Trophoblast cell (in vitro differentiated cells and primary cell): ENCODE results near the gene LMBR1L.
"Not testable (repeated sequence)": the region's sequence is repeated elsewhere in the genome, so short reads cannot be mapped to it uniquely, and the experiment has no call there.

Experiments
- DNase-seq, 2 donors: peaks; one replicate each; pipeline ENCODE4 v3.0.0-alpha.2; 2016
- H2AFZ ChIP-seq: 2 replicates; pipeline ENCODE4 v1.6.1; 2013; ENCODE audit warnings: low read length, moderate library complexity, mild to moderate bottlenecking; ENCODE audit not compliant: insufficient read depth, poor library complexity
- H2AK5ac ChIP-seq: 2 replicates; pipeline ENCODE4 v1.6.1; 2013; ENCODE audit warnings: mild to moderate bottlenecking, low read length
- H2BK120ac ChIP-seq: 2 replicates; pipeline ENCODE4 v1.6.1; 2013; ENCODE audit warnings: low read length, mild to moderate bottlenecking, moderate library complexity; ENCODE audit not compliant: insufficient read depth, poor library complexity
- H2BK12ac ChIP-seq: 2 replicates; pipeline ENCODE4 v1.6.1; 2013; ENCODE audit warnings: mild to moderate bottlenecking, low read length, moderate library complexity
- H2BK5ac ChIP-seq: 2 replicates; pipeline ENCODE4 v1.6.1; 2013; ENCODE audit warnings: low read length, low read depth, moderate library complexity, mild to moderate bottlenecking; ENCODE audit not compliant: poor library complexity
- H3K14ac ChIP-seq: 2 replicates; pipeline ENCODE4 v1.6.1; 2013; ENCODE audit warnings: mild to moderate bottlenecking, low read length
- H3K18ac ChIP-seq: 2 replicates; pipeline ENCODE4 v1.6.1; 2013; ENCODE audit warnings: mild to moderate bottlenecking, low read length
- H3K23ac ChIP-seq: 2 replicates; pipeline ENCODE4 v1.6.1; 2013; ENCODE audit warnings: low read length
- H3K27ac ChIP-seq: 2 replicates; pipeline ENCODE4 v1.5.1; 2013; ENCODE audit warnings: low read depth, mild to moderate bottlenecking, inconsistent platforms, low read length, moderate library complexity
- H3K27me3 ChIP-seq: 2 replicates; pipeline ENCODE4 v1.6.1; 2013; ENCODE audit warnings: inconsistent platforms, mild to moderate bottlenecking, low read length, moderate library complexity; ENCODE audit not compliant: insufficient read depth
- H3K36me3 ChIP-seq, 2 experiments: 1 replicate in 1 of 2; 2 replicates in 1 of 2; pipeline ENCODE4 v1.6.1; 2013; ENCODE audit warnings: low read length in 2 of 2, mild to moderate bottlenecking in 2 of 2, moderate library complexity in 1 of 2; ENCODE audit not compliant: insufficient read depth in 2 of 2, control insufficient read depth in 1 of 2
- H3K4ac ChIP-seq: 2 replicates; pipeline ENCODE4 v1.6.1; 2013; ENCODE audit warnings: low read depth, mild to moderate bottlenecking, low read length, moderate library complexity
- H3K4me1 ChIP-seq, 2 experiments: 1 replicate in 1 of 2; 2 replicates in 1 of 2; pipeline ENCODE4 v1.6.1; 2013; ENCODE audit warnings: low read length in 2 of 2, mild to moderate bottlenecking in 2 of 2, moderate library complexity in 1 of 2; ENCODE audit not compliant: insufficient read depth in 2 of 2, control insufficient read depth in 1 of 2
- H3K4me2 ChIP-seq: 2 replicates; pipeline ENCODE4 v1.6.1; 2013; ENCODE audit warnings: inconsistent platforms, mild to moderate bottlenecking, low read length, moderate library complexity
- H3K4me3 ChIP-seq: 2 replicates; pipeline ENCODE4 v1.5.1; 2013; ENCODE audit warnings: mild to moderate bottlenecking, low read depth, low read length, inconsistent platforms
- H3K79me1 ChIP-seq: one replicate; pipeline ENCODE4 v1.6.1; 2013; ENCODE audit warnings: low read length
- H3K79me2 ChIP-seq: 2 replicates; pipeline ENCODE4 v1.6.1; 2013; ENCODE audit warnings: low read length, mild to moderate bottlenecking; ENCODE audit not compliant: control insufficient read depth, insufficient read depth, poor library complexity
- H3K9ac ChIP-seq: 2 replicates; pipeline ENCODE4 v1.6.1; 2013; ENCODE audit warnings: mild to moderate bottlenecking, low read length
- H3K9me3 ChIP-seq: 2 replicates; pipeline ENCODE4 v1.6.1; 2013; ENCODE audit warnings: low read depth, mild to moderate bottlenecking, control low read depth, inconsistent platforms, low read length; ENCODE audit not compliant: insufficient read depth
- H4K12ac ChIP-seq: 2 replicates; pipeline ENCODE4 v1.6.1; 2013; ENCODE audit warnings: low read depth, mild to moderate bottlenecking, low read length, moderate library complexity
- H4K8ac ChIP-seq: 2 replicates; pipeline ENCODE4 v1.6.1; 2013; ENCODE audit warnings: low read depth, mild to moderate bottlenecking, low read length, moderate library complexity
- H4K91ac ChIP-seq: one replicate; pipeline ENCODE4 v1.6.1; 2013; ENCODE audit warnings: low read depth, mild to moderate bottlenecking, low read length, moderate library complexity
- WGBS: extraction: QIAGEN DNeasy Blood & Tissue Kit; methylation state at CpG from one replicate; pipeline ENCODE4 v1.1.7; 2013; ENCODE audit warnings: missing lambda C conversion rate; ENCODE audit not compliant: insufficient read length, insufficient coverage; ENCODE audit errors: extremely low coverage; 5-methylcytosine and 5-hydroxymethylcytosine counted together

The LMBR1L gene

DNA sequence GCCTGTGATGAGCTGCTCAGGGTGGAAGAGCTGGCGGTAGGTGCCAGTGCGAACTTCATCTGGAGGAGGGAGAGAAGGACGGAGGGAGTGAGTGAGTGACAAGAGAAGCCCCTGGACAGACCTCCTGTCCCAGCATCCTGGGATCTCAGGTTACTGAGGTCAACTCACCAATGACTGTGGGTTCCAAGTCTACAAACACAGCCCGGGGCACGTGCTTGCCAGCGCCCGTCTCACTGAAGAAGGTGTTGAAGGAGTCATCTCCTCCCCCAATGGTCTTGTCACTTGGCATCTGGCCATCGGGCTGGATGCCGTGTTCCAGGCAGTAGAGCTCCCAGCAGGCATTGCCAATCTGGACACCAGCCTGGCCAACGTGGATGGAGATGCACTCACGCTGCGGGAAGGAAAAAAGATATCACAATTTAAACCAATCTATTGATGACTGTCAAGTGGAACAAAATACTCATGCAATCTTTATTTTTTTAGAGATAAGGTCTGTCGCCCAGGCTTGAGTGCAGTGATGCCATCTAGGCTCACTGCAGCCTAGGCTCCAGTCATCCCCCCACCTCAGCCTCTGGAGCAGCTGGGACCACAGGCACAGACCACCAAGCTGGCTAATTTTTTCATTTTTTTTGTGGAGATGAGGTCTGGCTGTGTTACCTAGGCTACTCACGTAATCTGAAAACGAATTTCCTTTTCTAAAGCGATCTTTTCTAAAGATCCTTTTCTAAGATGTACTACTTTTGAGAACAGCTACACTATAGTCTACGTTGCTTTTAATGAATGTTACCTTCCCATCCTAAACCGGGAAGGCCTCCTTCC is 18.9 kb upstream of the LMBR1L start:
- no peak overlapping the region for H2AFZ ChIP-seq
- H4K91ac ChIP-seq: no peak overlapping the region
- H3K27ac ChIP-seq: no peak overlapping the region
- no peak overlapping the region for H3K23ac ChIP-seq
- peaks cover 8% of the 10 kb centered on the region for H3K79me2 ChIP-seq
- H2BK5ac ChIP-seq: no peak overlapping the region
- H3K4me3 ChIP-seq: peak overlapping the region; percentile 99
- peaks cover 4 to 5% of the 10 kb centered on the region in 2 experiments for H3K4me1 ChIP-seq
- DNase-seq: no peak
- no peak overlapping the region for H3K14ac ChIP-seq
- no peak overlapping the region for H3K9ac ChIP-seq
- no peak overlapping the region for H2AK5ac ChIP-seq
- peaks cover 3% of the 10 kb centered on the region for H3K9me3 ChIP-seq
- no peaks in the 10 kb centered on the region for H3K27me3 ChIP-seq
- H3K79me1 ChIP-seq: peaks cover 8% of the 10 kb centered on the region
- H2BK12ac ChIP-seq: no peak overlapping the region
- peak overlapping the region; percentile 62 for H4K8ac ChIP-seq
- WGBS: no CpG with 5 or more reads among the region's 18 CpGs
- peak overlapping the region; percentile 34 for H4K12ac ChIP-seq
- H3K4me2 ChIP-seq: peak overlapping the region; percentile 80
- no peak overlapping the region for H2BK120ac ChIP-seq
- peaks cover 22 to 28% of the 10 kb centered on the region in 2 experiments for H3K36me3 ChIP-seq
- H3K4ac ChIP-seq: peak overlapping the region; percentile 84
- no peak overlapping the region for H3K18ac ChIP-seq

DNA sequence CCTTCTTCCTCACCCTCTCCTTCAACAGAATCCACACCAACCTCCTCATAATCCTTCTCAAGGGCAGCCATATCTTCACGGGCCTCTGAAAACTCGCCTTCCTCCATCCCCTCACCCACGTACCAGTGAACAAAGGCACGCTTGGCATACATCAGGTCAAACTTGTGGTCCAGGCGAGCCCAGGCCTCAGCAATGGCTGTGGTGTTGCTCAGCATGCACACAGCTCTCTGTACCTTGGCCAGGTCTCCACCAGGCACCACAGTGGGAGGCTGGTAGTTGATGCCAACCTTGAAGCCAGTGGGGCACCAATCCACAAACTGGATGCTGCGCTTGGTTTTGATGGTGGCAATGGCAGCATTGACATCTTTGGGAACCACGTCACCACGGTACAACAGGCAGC is 17.3 kb upstream of the LMBR1L start:
- not testable (repeated sequence) for H2BK5ac ChIP-seq, H2AK5ac ChIP-seq, H3K4me1 ChIP-seq, H3K9ac ChIP-seq, H3K14ac ChIP-seq, H3K79me2 ChIP-seq, H3K23ac ChIP-seq, H2BK12ac ChIP-seq, H3K4ac ChIP-seq, H2BK120ac ChIP-seq, H4K12ac ChIP-seq, H3K27ac ChIP-seq, H2AFZ ChIP-seq, H3K27me3 ChIP-seq, H3K4me3 ChIP-seq, H4K91ac ChIP-seq, H4K8ac ChIP-seq, H3K18ac ChIP-seq, H3K9me3 ChIP-seq, DNase-seq, H3K4me2 ChIP-seq, H3K79me1 ChIP-seq
- no CpG with 5 or more reads among the region's 8 CpGs for WGBS
- H3K36me3 ChIP-seq: peaks cover 22 to 28% of the 10 kb centered on the region in 2 experiments

DNA sequence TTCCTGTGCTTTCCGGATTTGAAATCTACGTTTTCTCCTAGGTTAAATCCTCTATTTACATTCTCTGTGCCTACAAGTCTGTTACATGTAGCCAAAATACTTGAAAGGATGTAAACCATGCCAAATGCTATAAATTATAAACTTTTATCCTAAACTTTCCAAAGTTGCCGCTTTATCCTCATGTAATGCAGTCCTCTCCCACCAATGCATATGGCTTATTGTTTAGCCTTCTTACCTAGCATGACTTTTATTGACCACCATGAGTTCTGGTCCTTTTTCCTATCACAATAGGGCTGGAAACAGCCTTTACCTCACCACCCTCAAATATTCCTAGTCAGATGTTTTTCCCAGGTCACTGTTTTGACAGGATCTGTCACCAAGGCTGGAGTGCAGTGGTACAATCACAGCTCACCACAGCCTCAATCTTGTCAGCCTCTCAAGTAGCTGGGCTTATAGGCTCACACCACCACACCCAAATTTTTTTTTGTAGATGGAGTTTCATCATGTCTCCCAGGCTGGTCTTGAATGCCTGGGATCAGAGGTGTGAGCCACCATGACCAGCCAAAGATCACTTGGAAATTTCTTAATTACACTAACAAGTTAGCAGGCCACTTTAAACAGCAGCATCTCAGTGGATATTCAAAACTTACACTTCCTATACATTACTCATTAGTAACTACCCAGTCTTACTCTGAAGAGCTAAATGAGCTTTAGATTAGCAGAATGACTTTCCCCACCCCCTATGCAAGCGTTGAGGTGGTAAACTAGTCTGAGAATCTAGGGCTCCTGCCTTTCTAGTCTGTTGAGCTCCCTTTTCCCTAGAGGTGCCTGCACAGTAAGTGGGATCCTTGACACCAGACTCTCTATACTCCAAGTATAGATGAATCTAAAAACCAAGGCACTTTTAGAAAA is 16.5 kb upstream of the LMBR1L start:
- no peak overlapping the region for H3K9ac ChIP-seq
- H3K4me1 ChIP-seq: peaks cover 4 to 5% of the 10 kb centered on the region in 2 experiments
- peaks cover 8% of the 10 kb centered on the region for H3K79me2 ChIP-seq
- H2AK5ac ChIP-seq: no peak overlapping the region
- H3K79me1 ChIP-seq: peaks cover 8% of the 10 kb centered on the region
- WGBS: no CpG with 5 or more reads among the region's 4 CpGs
- no peak overlapping the region for H2AFZ ChIP-seq
- no peak overlapping the region for H3K27ac ChIP-seq
- no peak overlapping the region for H3K4ac ChIP-seq
- no peak overlapping the region for H2BK12ac ChIP-seq
- no peak overlapping the region for H4K91ac ChIP-seq
- H3K9me3 ChIP-seq: peaks cover 3% of the 10 kb centered on the region
- H3K27me3 ChIP-seq: no peaks in the 10 kb centered on the region
- H4K8ac ChIP-seq: no peak overlapping the region
- H3K4me2 ChIP-seq: no peak overlapping the region
- no peak overlapping the region for H3K23ac ChIP-seq
- H3K14ac ChIP-seq: no peak overlapping the region
- H2BK5ac ChIP-seq: no peak overlapping the region
- peak in 1 of 2 donors; percentile 23 for DNase-seq
- H3K4me3 ChIP-seq: no peak overlapping the region
- H2BK120ac ChIP-seq: no peak overlapping the region
- H3K36me3 ChIP-seq: peaks cover 22 to 28% of the 10 kb centered on the region in 2 experiments
- no peak overlapping the region for H3K18ac ChIP-seq
- H4K12ac ChIP-seq: no peak overlapping the region

DNA sequence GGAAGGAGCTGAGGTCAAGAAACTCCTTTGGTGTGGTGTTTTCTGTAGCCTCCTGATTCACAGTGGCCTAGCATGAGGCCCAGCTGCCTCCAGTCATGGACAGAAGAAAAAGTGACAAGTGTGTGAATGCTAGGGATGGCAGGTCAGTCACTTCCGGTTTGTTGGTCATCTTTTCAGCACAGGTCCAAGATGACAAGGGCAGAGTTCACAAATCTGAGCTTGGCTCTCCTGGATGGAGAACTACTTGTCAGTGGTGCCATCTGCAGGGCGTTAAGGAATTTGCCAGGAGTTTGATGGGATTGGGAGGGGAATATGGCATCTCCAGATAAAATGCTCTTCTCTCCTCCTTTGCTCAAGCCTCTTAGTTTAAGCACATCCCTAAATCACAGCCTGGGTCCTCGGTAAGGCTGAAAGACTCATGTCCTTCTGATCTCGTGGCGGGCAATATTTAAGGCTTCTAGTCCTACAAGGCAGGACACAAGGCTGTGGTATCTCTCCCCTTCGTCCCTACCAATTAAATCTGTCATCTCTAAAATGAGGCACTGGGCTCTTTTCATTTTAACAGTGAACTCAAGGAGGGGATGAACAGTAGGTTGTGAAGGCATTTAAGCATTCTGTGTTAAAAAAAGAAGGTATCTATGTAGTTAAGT is 10.5 kb upstream of the LMBR1L start:
- Histone ChIP-seq H3K4ac (no peak overlapping the region), H4K8ac (no peak overlapping the region), H3K4me2 (no peak overlapping the region), H3K27ac (no peak overlapping the region), H2BK120ac (no peak overlapping the region), H3K9ac (no peak overlapping the region), H2BK12ac (no peak overlapping the region), H2AK5ac (no peak overlapping the region), H3K18ac (no peak overlapping the region), H3K79me1 (no peaks in the 10 kb centered on the region), H3K4me3 (no peak overlapping the region), H3K27me3 (peaks cover 3% of the 10 kb centered on the region), H3K14ac (no peak overlapping the region), H4K91ac (no peak overlapping the region), H3K36me3 (no peaks in the 10 kb centered on the region), H3K79me2 (no peaks in the 10 kb centered on the region), H4K12ac (no peak overlapping the region), H3K9me3 (no peaks in the 10 kb centered on the region), H3K4me1 (no peaks in the 10 kb centered on the region), H2AFZ (no peak overlapping the region), H3K23ac (no peak overlapping the region), H2BK5ac (no peak overlapping the region)
- no CpG with 5 or more reads among the region's 6 CpGs for WGBS
- peak in 1 of 2 donors; percentile 59 for DNase-seq
